GM13976 (cell line): ENCODE measurements around the gene KIF1B.

Experiments
- DNase-seq: peaks from one replicate; pipeline ENCODE4 v3.0.0; 2012; ENCODE audit warnings: low spot score
- in situ Hi-C: fragments of 300-500 bp; cut with MboI; formaldehyde crosslinking; loops from one replicate; pipeline ENCODE4 v1.12.0; 2022; ENCODE audit warnings: low sequenced_read_pairs, mixed read lengths, inconsistent platforms; ENCODE audit not compliant: unreplicated experiment
- TF ChIP-seq, protein P1 (sequence below): IDR thresholded peaks from 2 replicates; pipeline ENCODE4 v1.5.1; 2012; ENCODE audit warnings: borderline replicate concordance, mild to moderate bottlenecking; ENCODE audit not compliant: insufficient read depth; ENCODE audit errors: extremely low read depth, missing control alignments, control extremely low read depth

Gene KIF1B

DNA sequence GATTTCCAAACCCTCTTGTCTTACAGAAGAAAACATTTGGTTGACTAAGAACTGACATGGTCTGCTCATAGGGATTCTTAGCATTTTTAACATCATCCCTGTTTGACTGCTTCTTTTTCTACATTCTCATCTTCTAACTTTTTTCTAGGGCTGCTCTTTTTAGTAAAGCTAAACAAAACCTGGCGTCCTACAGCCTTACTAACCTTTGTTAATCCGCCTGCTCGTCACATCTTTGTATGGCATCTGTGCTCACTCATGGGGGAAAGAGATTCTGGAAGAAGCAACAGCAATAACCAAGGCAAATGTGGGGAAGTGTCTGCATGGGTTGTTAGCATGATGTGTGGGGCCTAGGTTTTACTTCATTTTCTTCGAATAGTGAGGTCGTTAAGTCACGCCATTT, 92.0 kb downstream of the KIF1B start:
- no peak for DNase-seq
- TF ChIP-seq, protein P1, sequence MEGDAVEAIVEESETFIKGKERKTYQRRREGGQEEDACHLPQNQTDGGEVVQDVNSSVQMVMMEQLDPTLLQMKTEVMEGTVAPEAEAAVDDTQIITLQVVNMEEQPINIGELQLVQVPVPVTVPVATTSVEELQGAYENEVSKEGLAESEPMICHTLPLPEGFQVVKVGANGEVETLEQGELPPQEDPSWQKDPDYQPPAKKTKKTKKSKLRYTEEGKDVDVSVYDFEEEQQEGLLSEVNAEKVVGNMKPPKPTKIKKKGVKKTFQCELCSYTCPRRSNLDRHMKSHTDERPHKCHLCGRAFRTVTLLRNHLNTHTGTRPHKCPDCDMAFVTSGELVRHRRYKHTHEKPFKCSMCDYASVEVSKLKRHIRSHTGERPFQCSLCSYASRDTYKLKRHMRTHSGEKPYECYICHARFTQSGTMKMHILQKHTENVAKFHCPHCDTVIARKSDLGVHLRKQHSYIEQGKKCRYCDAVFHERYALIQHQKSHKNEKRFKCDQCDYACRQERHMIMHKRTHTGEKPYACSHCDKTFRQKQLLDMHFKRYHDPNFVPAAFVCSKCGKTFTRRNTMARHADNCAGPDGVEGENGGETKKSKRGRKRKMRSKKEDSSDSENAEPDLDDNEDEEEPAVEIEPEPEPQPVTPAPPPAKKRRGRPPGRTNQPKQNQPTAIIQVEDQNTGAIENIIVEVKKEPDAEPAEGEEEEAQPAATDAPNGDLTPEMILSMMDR = no peak
- in situ Hi-C loops = no loop called here

DNA sequence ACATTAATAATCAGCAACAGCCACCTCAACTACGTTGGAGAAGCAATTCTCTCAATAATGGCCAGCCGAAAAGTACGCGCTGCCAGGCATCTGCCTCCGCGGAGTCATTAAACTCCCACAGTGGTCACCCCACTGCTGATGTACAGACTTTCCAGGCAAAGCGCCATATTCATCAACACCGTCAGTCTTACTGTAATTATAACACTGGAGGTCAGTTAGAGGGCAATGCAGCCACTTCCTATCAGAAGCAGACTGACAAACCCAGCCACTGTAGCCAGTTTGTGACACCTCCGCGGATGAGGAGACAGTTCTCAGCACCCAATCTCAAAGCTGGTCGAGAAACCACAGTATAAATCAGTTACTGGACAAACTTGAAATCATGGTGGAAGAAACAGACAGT, 93.9 kb downstream of the KIF1B start:
- in situ Hi-C loops = no loop called here
- TF ChIP-seq, protein P1 = no peak
- DNase-seq = no peak

DNA sequence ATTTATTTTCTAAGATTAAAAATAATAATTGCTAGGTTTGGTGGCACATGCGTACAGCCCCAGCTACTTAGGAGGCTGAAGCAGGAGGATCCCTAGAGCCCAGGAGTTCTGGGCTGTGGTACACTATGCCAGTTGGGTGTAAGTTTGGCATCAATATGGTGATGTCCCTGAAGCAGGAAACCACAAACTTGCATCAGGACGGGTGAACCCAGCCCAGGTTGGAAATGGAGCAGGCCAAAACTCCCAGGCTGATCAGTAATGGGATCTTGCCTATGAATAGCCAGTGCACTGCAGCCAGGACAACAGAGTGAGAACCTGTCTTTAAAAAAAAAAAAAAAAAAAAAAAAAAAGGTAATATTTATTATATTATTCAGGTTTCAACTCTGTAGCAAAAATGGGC, 96.1 kb downstream of the KIF1B start:
- TF ChIP-seq, protein P1 = no peak
- no peak for DNase-seq
- in situ Hi-C loops = no loop called here

DNA sequence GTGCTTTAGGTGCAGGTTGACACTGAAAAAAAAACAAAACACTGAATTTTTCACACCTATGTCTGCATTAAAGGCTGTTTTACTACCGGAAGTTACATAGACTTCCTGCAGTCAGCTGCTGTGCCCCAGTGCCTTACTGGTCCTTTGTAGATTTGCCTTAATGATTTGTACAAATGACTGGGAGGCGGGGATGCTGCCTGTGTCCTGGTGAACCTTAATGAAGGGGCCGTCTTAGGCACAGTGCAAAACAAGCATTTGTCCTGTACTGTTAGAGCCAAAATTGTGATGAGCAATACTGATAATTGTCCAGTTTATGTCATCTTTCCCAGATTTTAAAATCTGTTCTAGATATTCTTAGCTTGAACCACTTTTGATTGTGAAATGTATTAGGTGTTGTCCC, 97.6 kb downstream of the KIF1B start:
- TF ChIP-seq, protein P1 = no peak
- in situ Hi-C loops = no loop called here

DNA sequence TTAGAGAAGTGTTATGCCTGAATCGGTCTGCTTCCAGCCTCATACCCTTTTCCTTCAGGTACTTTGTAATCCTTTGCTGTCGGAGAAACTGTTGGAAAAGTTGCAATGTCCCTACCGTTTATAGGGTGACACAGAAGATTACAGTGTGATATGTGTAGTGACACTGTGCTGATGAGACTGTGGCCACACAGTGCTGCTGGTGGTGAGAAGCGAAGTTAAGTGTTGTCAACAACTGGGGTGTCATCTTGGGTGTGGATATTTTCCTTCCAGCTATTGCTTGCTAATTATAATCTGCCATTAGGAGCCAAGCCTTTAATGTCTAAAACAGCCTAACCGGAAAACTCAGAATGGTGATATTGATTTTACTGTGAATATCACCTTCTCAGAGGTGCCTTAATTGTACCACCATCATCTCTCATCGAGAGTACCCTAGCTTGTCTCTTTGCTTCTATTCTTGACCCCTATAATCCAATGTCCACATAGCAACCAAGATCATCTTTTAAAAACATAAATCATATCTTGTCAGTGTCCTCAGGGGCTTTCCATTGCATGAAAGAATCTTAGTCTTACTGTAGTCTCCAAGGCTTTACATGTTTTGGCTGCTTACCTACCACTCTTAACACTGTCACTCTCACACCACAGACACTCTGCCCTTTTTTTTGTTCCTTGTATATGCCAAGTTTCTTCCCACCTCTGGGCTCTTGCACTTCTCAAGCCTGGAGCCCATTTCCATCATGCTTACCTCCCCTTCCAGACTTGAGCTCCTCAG, 99.1 kb downstream of the KIF1B start:
- in situ Hi-C loops = no loop called here
- no peak for DNase-seq
- TF ChIP-seq, protein P1 = no peak

More for the DNA sequence above, 97.6 kb downstream of the KIF1B start:
- no peak for DNase-seq

DNA sequence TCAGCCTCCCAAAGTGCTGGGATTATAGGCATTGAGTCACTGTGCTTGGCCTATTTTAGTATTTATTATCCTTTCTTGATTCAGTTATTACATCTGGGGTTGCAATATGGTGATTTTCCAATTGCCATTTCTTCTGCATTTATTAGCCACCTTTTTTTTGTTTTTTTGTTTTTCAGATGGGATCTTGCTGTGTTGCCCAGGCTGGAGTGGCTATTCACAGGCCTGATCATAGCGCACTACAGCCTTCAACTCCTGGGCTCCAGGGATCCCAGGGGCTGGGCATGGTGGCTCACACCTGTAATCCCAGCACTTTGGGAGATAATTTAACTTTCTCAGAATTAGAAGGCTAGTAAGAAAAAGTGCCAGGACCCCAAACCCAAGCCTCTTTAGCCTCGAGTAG, 106.4 kb downstream of the KIF1B start:
- TF ChIP-seq, protein P1 = no peak
- in situ Hi-C loops = no loop called here
- DNase-seq = no peak
